Measurements from ENCODE around the gene CYP46A1.
"Not testable (repeated sequence)": the region's sequence is repeated elsewhere in the genome, so short reads cannot be mapped to it uniquely, and the experiment has no call there.

Gene CYP46A1

GRCh38 chr14:99749763-99750715 lies 65.9 kb downstream of the CYP46A1 start:
- DNase-seq: no peak

- no peak for DNase-seq
Observed at GRCh38 chr14:99750746-99751450, 66.8 kb downstream of the CYP46A1 start.

GRCh38 chr14:99751539-99752485 lies 67.7 kb downstream of the CYP46A1 start:
- DNase-seq: no peak

GRCh38 chr14:99752486-99753121 lies 68.5 kb downstream of the CYP46A1 start:
- DNase-seq: no peak

- no peak for DNase-seq
Observed at GRCh38 chr14:99753225-99754140, 69.4 kb downstream of the CYP46A1 start.

GRCh38 chr14:99754141-99755067 lies 70.3 kb downstream of the CYP46A1 start:
- peak; percentile 72 for DNase-seq

GRCh38 chr14:99755068-99755405 lies 70.9 kb downstream of the CYP46A1 start:
- DNase-seq: no peak

GRCh38 chr14:99755629-99756603 lies 71.8 kb downstream of the CYP46A1 start:
- no peak for DNase-seq

GRCh38 chr14:99756796-99757195 lies 72.7 kb downstream of the CYP46A1 start:
- DNase-seq: no peak

- peak; percentile 57 for DNase-seq
Observed at GRCh38 chr14:99757331-99758070, 73.4 kb downstream of the CYP46A1 start.

- DNase-seq: peak; percentile 58
Observed at GRCh38 chr14:99758121-99758821, 74.2 kb downstream of the CYP46A1 start.

- no peak for DNase-seq
Observed at GRCh38 chr14:99758872-99759545, 74.9 kb downstream of the CYP46A1 start.

- DNase-seq: no peak
Observed at GRCh38 chr14:99759546-99759925, 75.4 kb downstream of the CYP46A1 start.

- DNase-seq: no peak
Observed at GRCh38 chr14:99760817-99761216, 76.7 kb downstream of the CYP46A1 start.

- not testable (repeated sequence) for DNase-seq
Observed at GRCh38 chr14:99762911-99763310, 78.8 kb downstream of the CYP46A1 start.

- no peak for DNase-seq
Observed at GRCh38 chr14:99763527-99764221, 79.6 kb downstream of the CYP46A1 start.
